K562 (cell line): ENCODE measurements around the gene PSMA2. TPM values are rescaled to one million over a fixed set of nuclear protein-coding genes. Genes with fewer than 3 reads are reported as not detected.

Source experiments
- CLOCK ChIP-seq: fragments of 250-450 bp; sonication (Bioruptor Pico); IDR thresholded peaks from 2 replicates; pipeline ENCODE4 v1.4.0; 2020; ENCODE audit warnings: mild to moderate bottlenecking, moderate library complexity, borderline replicate concordance
- FOSL1 ChIP-seq: fragments of 200-800 bp; sonication (Bioruptor generic); conservative IDR thresholded peaks from 2 replicates; pipeline ENCODE4 v1.6.1; 2016; ENCODE audit warnings: missing genetic modification characterization, missing compliant biosample characterization
- GABPB1 ChIP-seq: sonication (generic); formaldehyde crosslinking; IDR thresholded peaks from 2 replicates; pipeline ENCODE4 v1.8.0; 2022; ENCODE audit warnings: mild to moderate bottlenecking, missing genetic modification reagents
- HNRNPK ChIP-seq: fragments of 200-400 bp; formaldehyde crosslinking; IDR thresholded peaks from one replicate; pipeline ENCODE4 v1.6.1; 2018; ENCODE audit warnings: mild to moderate bottlenecking, low read depth, low read length; ENCODE audit not compliant: poor library complexity, severe bottlenecking
- JUN ChIP-seq, 2 experiments: sonication (generic) in 1 of 2; formaldehyde crosslinking in 1 of 2; IDR thresholded peaks; 2 replicates each; pipeline versions ENCODE4 v1.6.1 to v1.8.0; 2012 to 2022; ENCODE audit warnings: borderline replicate concordance in 2 of 2, mild to moderate bottlenecking in 2 of 2, improper control_type of control experiment in 1 of 2, low read depth in 1 of 2, low read length in 1 of 2, missing genetic modification reagents in 1 of 2
- PHTF2 ChIP-seq: fragments of 250-450 bp; sonication (Bioruptor Pico); IDR thresholded peaks from 2 replicates; pipeline ENCODE4 v1.5.0; 2021; ENCODE audit warnings: mild to moderate bottlenecking
- SIN3B ChIP-seq: fragments of 450-650 bp; IDR thresholded peaks from 2 replicates; pipeline ENCODE4 v1.6.1; 2017; ENCODE audit warnings: low read depth, mild to moderate bottlenecking, moderate library complexity
- SMAD4 ChIP-seq: fragments of 250-450 bp; sonication (Bioruptor Pico); conservative IDR thresholded peaks from 2 replicates; pipeline ENCODE4 v1.8.0; 2021; ENCODE audit warnings: inconsistent platforms, mild to moderate bottlenecking, moderate library complexity
- TBP ChIP-seq: optimal IDR thresholded peaks from 2 replicates; pipeline ENCODE3; 2011; ENCODE audit warnings: low read depth, low read length, improper control_type of control experiment
- ZBTB17 ChIP-seq: fragments of 450-650 bp; formaldehyde crosslinking; IDR thresholded peaks from 2 replicates; pipeline ENCODE4 v1.4.0; 2020; ENCODE audit warnings: mild to moderate bottlenecking
- ZBTB40 ChIP-seq, 2 experiments: fragments of 450-650 bp in 1 of 2; sonication (generic) in 1 of 2; formaldehyde crosslinking in 1 of 2; IDR thresholded peaks; 2 replicates each; pipeline versions ENCODE4 v1.7.1 to v1.9.0; 2016 to 2022; ENCODE audit warnings: inconsistent platforms in 1 of 2, mild to moderate bottlenecking in 1 of 2, missing genetic modification reagents in 1 of 2
- ZFX ChIP-seq: sonication (generic); formaldehyde crosslinking; IDR thresholded peaks from 2 replicates; pipeline ENCODE4 v1.8.0; 2022; ENCODE audit warnings: mild to moderate bottlenecking, missing genetic modification reagents, moderate library complexity
- ZNF175 ChIP-seq: fragments of 200-800 bp; sonication (Bioruptor generic); IDR thresholded peaks from 2 replicates; pipeline ENCODE4 v1.6.1; 2016; ENCODE audit warnings: low read depth, mild to moderate bottlenecking, missing genetic modification characterization, missing compliant biosample characterization
- polyA plus RNA-seq, 8 experiments: library from polyadenylated mRNA; depleted of rRNA in 4 of 8; stranded (reverse) in 5 of 8; unstranded in 3 of 8; fragments of >200 nt; fragmentation: Nextera tagmentation in 2 of 8; fragmentation: Illumina TruSeq in 1 of 8; extraction: Ambion mirVana in 2 of 8; extraction: Trizol in 1 of 8; gene quantifications; 2 replicates each; pipeline versions ENCODE4 v1.2.1 to v1.2.3, GENCODE V29; 2011 to 2014; ENCODE audit warnings: inconsistent platforms in 1 of 8, missing spikeins in 1 of 8
- total RNA-seq, 7 experiments: library from RNA; depleted of rRNA in 6 of 7; stranded (reverse); fragments of >200 nt in 6 of 7; fragmentation: Illumina TruSeq in 2 of 7; extraction: Trizol in 2 of 7; gene quantifications; 2 replicates each; pipeline versions ENCODE4 v1.2.1 to v1.2.3, GENCODE V29; 2011 to 2021; ENCODE audit warnings: low replicate concordance in 1 of 7

The PSMA2 gene
- total and polyA plus RNA-seq, 9 of the 15 experiments (the other 6 are each of a cell fraction or from before 2014, with no cell fraction given) = 91.7 to 1,070 (median 213) TPM

GRCh38 chr7:42911454-42912447 is 20.2 kb downstream of the PSMA2 start, which contains the start of gene C7orf25 (continued):
- TF ChIP-seq CLOCK (CRISPR knock-in tag) (no peak), PHTF2 (CRISPR knock-in tag) (no peak), SIN3B (peak; percentile 59; the same call in 1 of the 2 replicates), TBP (peak; percentile 61), ZBTB17 (CRISPR knock-in tag) (peak; percentile 55; the same call in 1 of the 2 replicates), ZBTB40 (IDR thresholded peaks at IDR 0.05) (peak; percentile 87), ZBTB40 (CRISPR knock-in tag; IDR thresholded peaks at IDR 0.05) (no peak), FOSL1 (tag) (peak; percentile 29; the same call in 1 of the 2 replicates), ZNF175 (CRISPR knock-in tag) (peak; percentile 65; the same call in 1 of the 2 replicates), ZFX (CRISPR knock-in tag) (peak; percentile 82), JUN (IDR thresholded peaks at IDR 0.05; ENCODE audit: borderline replicate concordance, low read depth, low read length) (peak; percentile 55; the same call in 1 of the 2 replicates), JUN (CRISPR knock-in tag; IDR thresholded peaks at IDR 0.05; ENCODE audit: borderline replicate concordance) (no peak; the same call in 1 of the 2 replicates), GABPB1 (CRISPR knock-in tag) (peak; percentile 95), SMAD4 (CRISPR knock-in tag) (peak; percentile 79; the same call in 1 of the 2 replicates), HNRNPK (peak; percentile 26)
